Thyroid gland (tissue), 4 donors: ENCODE results near the gene ACAP3.

ENCODE experiments used
- CTCF ChIP-seq, 6 experiments: fragments of 200-600 bp in 3 of 6; fragments of 450-650 bp in 3 of 6; sonication (generic) in 3 of 6; IDR thresholded peaks; one replicate each; pipeline ENCODE4 v1.5.1; 2016 to 2019; ENCODE audit warnings: antibody characterized with exemption in 6 of 6, mild to moderate bottlenecking in 2 of 6, inconsistent platforms in 1 of 6, moderate library complexity in 1 of 6
- POLR2A ChIP-seq, 2 donors: fragments of 450-650 bp; IDR thresholded peaks; one replicate each; pipeline ENCODE4 v1.6.1; 2017; ENCODE audit warnings: antibody characterized with exemption in 2 of 2, mild to moderate bottlenecking in 2 of 2, moderate library complexity in 1 of 2

GRCh38 chr1:1320666-1321448 is 13.1 kb upstream of the ACAP3 start:
- TF ChIP-seq CTCF (IDR thresholded peaks at IDR 0.05) (no peak), POLR2A (IDR thresholded peaks at IDR 0.05) (no peak)
